HUES6 (cell line): ENCODE results near the gene DMD.

Experiments
- H3K27ac ChIP-seq: 2 replicates; pipeline ENCODE4 v1.7.0; 2013; ENCODE audit warnings: low read depth, mild to moderate bottlenecking, low read length, inconsistent platforms
- H3K27me3 ChIP-seq: 2 replicates; pipeline ENCODE4 v1.6.1; 2013; ENCODE audit warnings: low read length; ENCODE audit not compliant: control insufficient read depth, insufficient read depth
- H3K36me3 ChIP-seq: 2 replicates; pipeline ENCODE4 v1.6.1; 2013; ENCODE audit warnings: low read length; ENCODE audit not compliant: control insufficient read depth, insufficient read depth
- H3K4me1 ChIP-seq: 2 replicates; pipeline ENCODE4 v1.6.1; 2013; ENCODE audit warnings: low read length; ENCODE audit not compliant: control insufficient read depth, insufficient read depth
- H3K4me3 ChIP-seq: 2 replicates; pipeline ENCODE4 v1.5.1; 2013; ENCODE audit warnings: low read depth, low read length
- H3K9ac ChIP-seq: one replicate; pipeline ENCODE4 v1.6.1; 2013; ENCODE audit warnings: mild to moderate bottlenecking, low read length
- H3K9me3 ChIP-seq: 2 replicates; pipeline ENCODE4 v1.6.1; 2013; ENCODE audit warnings: low read depth, low read length; ENCODE audit not compliant: control insufficient read depth, insufficient read depth

Gene DMD

DNA sequence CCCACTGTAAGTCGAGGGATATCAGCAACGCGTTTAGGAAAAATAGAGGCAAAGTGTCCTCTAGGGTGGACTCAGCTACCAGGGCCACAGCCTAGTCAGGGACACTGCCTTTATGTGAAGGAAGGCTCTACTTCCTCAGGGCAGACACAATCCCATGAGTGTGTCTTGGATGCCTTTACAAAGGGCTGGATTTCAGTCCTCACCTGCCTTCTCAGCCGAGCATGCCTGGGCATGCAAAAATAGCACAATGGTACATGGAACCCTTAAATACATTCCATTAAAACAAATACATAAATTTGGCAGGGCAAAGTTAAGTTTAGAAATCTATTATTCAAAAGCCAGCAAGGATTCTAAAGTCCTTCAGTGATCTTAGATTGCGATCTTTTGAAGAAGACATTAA, 51.1 kb downstream of the DMD start:
- no peak overlapping the region for H3K4me3 ChIP-seq
- H3K27me3 ChIP-seq, result no peaks in the 10 kb centered on the region; the same call in 1 of the 2 replicates
- H3K36me3 ChIP-seq, result no peaks in the 10 kb centered on the region

DNA sequence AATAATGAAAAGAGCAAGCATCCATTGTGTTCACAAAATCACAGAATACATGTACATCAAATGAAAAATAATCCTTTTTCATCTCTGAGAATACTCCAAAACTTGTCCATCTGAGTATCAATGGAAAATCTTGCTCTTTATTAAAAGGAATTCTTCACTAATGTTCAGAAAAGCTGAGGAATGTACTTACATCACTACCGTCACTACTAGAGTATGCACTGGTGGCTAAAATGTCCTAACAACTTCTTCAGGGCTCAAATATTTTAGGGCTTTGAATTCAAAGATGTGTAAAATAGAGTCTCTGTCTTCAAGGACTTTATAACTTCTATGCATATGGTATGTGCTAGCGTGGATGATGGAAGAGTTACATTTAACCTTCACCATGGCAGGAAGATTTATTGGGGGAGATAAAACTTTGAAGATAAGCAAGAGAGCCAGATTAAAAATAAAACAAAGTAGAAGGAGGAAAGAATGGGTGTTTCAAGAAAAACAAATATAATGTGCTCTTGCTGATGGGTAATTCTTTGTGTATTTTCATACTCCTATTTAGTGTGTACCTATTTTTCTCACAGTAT, 55.1 kb downstream of the DMD start:
- Histone ChIP-seq H3K27ac (no peak overlapping the region), H3K4me3 (no peak overlapping the region), H3K4me1 (no peaks in the 10 kb centered on the region), H3K9me3 (no peaks in the 10 kb centered on the region; the same call in 1 of the 2 replicates), H3K36me3 (no peaks in the 10 kb centered on the region), H3K27me3 (no peaks in the 10 kb centered on the region), H3K9ac (no peak overlapping the region)

More for the DNA sequence above, 51.1 kb downstream of the DMD start:
- no peak overlapping the region for H3K9ac ChIP-seq
- H3K27ac ChIP-seq, result no peak overlapping the region
- H3K4me1 ChIP-seq, result no peaks in the 10 kb centered on the region
- H3K9me3 ChIP-seq, result no peaks in the 10 kb centered on the region; the same call in 1 of the 2 replicates

DNA sequence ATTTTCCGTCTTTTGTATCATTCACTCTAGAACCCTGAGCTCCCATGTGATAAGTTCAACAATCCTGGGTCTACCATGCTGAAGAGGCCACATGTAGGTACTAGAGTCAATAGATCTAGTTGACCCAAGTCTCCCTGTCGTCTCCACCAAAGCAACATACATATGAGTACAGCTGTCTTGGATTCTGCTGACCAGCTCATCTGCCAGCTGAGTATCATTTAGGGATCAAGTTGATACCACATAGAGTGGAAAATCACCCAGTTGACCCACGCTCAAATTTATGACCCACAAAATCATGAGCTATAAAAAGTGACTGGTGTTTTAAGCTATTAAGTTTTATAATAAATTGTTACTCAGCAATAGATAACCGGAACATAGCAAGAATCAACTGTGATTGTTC, 61.8 kb downstream of the DMD start:
- H3K9ac ChIP-seq, result no peak overlapping the region
- no peak overlapping the region for H3K27ac ChIP-seq
- H3K4me3 ChIP-seq, result no peak overlapping the region
- peaks cover 3% of the 10 kb centered on the region; the same call in 1 of the 2 replicates for H3K4me1 ChIP-seq
- H3K27me3 ChIP-seq, result no peaks in the 10 kb centered on the region; the same call in 1 of the 2 replicates
- no peaks in the 10 kb centered on the region for H3K36me3 ChIP-seq
- no peaks in the 10 kb centered on the region; the same call in 1 of the 2 replicates for H3K9me3 ChIP-seq

DNA sequence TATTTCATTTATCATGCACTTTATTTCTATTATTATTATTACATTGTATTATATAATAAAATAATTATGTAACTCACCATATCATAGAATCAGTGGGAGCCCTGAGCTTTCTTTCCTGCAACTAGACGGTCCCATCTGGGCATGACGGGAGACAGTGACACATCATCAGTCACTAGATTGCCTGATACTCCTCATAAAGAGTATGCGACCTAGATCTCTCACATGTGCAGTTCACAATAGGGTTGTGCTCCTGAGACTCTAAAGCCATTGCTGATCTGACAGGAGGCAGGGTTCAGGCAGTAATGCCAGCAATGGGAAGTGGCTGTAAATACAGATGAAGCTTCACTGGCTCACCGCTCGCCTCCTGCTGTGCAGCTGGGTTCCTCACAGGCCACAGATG, 62.3 kb downstream of the DMD start:
- no peaks in the 10 kb centered on the region for H3K36me3 ChIP-seq
- no peaks in the 10 kb centered on the region; the same call in 1 of the 2 replicates for H3K27me3 ChIP-seq
- no peak overlapping the region for H3K4me3 ChIP-seq
- H3K9ac ChIP-seq, result no peak overlapping the region
- H3K4me1 ChIP-seq, result peaks cover 3% of the 10 kb centered on the region; the same call in 1 of the 2 replicates
- H3K9me3 ChIP-seq, result no peaks in the 10 kb centered on the region; the same call in 1 of the 2 replicates
- H3K27ac ChIP-seq, result no peak overlapping the region

DNA sequence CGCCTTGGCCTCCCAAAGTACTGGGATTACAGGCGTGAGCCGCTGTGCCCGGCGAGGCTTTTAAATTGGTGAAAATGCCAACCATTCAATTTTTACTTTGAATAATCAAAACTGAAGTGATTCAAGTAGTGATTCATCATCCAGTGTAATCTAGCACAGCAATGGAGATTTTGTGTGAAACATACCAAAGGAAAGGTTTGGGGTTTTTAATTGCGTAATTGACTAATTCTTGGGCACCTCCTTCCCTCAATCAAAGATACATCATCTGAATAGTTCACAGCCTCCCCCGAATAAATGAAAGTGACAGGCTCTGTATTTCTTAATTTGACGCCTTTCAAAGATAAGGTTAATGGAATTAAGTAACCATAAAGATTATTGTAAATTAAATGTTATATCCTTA, 69.0 kb downstream of the DMD start:
- Histone ChIP-seq H3K36me3 (no peaks in the 10 kb centered on the region), H3K27me3 (no peaks in the 10 kb centered on the region), H3K4me3 (no peak overlapping the region), H3K9ac (no peak overlapping the region), H3K9me3 (no peaks in the 10 kb centered on the region), H3K4me1 (peaks cover 7% of the 10 kb centered on the region), H3K27ac (no peak overlapping the region)

DNA sequence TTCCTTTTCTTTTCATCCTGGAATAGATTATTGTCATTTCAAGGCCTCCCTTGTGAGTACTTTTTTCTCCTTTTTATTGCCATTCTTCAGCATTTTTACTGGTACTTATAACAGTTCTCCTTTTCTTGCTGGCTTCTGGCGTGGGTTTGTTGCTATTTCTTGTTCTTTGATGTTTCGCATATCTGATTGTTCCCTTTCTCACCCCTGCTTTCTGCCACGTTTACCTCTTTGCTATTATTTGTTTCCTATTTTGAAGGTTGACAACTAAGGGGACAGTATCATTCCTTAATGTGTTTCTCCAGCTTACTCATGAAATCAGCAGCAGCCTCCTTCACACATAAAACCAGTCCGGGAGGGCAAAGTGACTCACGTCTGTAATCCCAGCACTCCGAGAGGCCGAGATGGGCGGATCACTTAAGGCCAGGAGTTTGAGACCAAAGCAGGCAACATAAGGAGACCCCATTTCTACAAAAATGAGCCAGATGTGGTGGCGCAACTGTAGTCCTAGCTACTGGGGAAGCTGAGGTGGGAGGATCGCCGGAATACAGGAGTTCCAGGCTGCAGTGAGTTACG, 72.6 kb downstream of the DMD start:
- Histone ChIP-seq H3K36me3 (no peaks in the 10 kb centered on the region), H3K4me3 (no peak overlapping the region), H3K27ac (no peak overlapping the region), H3K9me3 (no peaks in the 10 kb centered on the region), H3K27me3 (no peaks in the 10 kb centered on the region), H3K9ac (no peak overlapping the region), H3K4me1 (peaks cover 7% of the 10 kb centered on the region; the same call in 1 of the 2 replicates)

DNA sequence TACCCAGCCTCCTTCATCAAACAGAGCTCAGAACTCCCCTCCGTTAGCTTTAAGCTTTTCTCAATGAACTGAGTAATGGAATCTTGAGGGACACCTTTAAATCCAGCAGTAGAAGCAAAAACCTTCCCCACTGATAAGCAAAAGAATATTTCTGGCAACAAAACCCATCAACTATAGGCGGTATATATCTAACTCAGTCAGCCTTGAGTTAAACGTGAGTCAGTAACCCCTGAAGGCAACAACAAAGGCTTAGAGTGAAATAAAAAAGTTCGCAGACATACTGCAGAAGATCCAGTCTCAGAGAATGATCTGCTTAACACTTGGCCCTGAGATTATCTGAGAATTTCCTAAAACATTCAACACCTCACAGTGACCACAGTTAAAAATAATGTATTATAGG, 77.2 kb downstream of the DMD start:
- Histone ChIP-seq H3K4me1 (peaks cover 15% of the 10 kb centered on the region), H3K9ac (no peak overlapping the region), H3K27ac (no peak overlapping the region), H3K27me3 (no peaks in the 10 kb centered on the region), H3K9me3 (no peaks in the 10 kb centered on the region), H3K36me3 (no peaks in the 10 kb centered on the region), H3K4me3 (no peak overlapping the region)

DNA sequence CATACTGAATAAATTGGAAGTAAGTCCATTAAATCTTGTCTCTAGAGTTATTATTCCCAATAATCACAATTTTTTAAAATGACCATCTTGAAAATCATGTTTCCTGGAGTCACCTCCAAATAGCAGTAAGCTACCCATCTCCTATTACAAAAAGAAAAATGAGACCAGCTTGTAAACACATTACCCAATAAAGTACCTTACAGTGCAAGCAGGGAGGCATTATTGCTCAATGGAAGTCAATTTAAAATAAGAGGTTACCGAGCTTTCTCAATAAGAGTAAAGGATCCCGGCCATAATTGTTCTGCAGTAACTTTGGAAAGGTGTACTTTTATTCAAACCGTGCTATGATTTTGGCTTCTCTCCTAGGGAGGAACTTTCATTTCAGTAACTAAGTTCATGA, 78.0 kb downstream of the DMD start:
- Histone ChIP-seq H3K9ac (no peak overlapping the region), H3K9me3 (no peaks in the 10 kb centered on the region), H3K4me3 (no peak overlapping the region), H3K4me1 (peaks cover 15% of the 10 kb centered on the region), H3K36me3 (no peaks in the 10 kb centered on the region), H3K27me3 (no peaks in the 10 kb centered on the region), H3K27ac (no peak overlapping the region)

DNA sequence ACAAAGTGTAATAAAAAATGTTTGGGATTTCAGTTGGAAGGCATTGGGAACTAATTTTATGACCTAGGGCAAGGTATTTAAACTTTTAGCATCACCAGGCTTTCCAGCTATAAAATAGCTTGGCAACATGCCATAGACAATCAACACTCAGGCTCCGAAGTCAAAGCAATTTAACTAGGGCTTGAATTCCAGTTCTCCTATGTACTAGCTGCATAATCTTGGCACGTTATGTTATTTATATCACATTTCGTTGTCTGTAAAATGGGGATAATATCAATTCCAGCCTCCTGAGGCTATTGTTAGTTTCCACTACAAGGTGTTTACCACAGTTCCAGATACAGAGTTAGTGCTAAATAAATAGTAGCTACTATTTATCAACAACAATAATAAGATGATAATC, 78.8 kb downstream of the DMD start:
- peaks cover 22% of the 10 kb centered on the region for H3K4me1 ChIP-seq
- H3K4me3 ChIP-seq, result no peak overlapping the region
- no peaks in the 10 kb centered on the region for H3K27me3 ChIP-seq
- H3K9me3 ChIP-seq, result no peaks in the 10 kb centered on the region
- no peaks in the 10 kb centered on the region for H3K36me3 ChIP-seq
- H3K27ac ChIP-seq, result no peak overlapping the region
- H3K9ac ChIP-seq, result no peak overlapping the region

DNA sequence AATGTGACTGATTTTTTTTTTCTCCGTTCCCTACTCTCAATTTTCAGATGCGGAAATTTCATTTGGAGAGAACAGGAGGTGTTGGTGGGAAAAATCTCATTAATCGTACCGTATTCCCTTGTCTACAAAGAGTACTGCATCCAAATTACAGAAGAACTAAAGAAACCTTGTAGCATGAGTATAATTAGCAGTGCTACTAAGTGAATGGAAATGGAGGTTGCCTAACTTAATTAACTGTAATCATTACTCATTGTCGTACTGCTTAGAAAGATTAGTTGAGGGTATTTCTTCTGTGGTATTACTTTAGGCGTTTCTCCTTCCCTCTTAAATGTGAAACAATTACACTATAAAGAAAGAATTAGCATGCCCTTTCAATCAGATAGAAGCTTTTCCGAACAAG, 81.7 kb downstream of the DMD start:
- H3K27me3 ChIP-seq, result no peaks in the 10 kb centered on the region
- no peak overlapping the region for H3K27ac ChIP-seq
- H3K9me3 ChIP-seq, result no peaks in the 10 kb centered on the region
- no peaks in the 10 kb centered on the region for H3K36me3 ChIP-seq
- peaks cover 28% of the 10 kb centered on the region for H3K4me1 ChIP-seq
- H3K9ac ChIP-seq, result no peak overlapping the region
- H3K4me3 ChIP-seq, result no peak overlapping the region

DNA sequence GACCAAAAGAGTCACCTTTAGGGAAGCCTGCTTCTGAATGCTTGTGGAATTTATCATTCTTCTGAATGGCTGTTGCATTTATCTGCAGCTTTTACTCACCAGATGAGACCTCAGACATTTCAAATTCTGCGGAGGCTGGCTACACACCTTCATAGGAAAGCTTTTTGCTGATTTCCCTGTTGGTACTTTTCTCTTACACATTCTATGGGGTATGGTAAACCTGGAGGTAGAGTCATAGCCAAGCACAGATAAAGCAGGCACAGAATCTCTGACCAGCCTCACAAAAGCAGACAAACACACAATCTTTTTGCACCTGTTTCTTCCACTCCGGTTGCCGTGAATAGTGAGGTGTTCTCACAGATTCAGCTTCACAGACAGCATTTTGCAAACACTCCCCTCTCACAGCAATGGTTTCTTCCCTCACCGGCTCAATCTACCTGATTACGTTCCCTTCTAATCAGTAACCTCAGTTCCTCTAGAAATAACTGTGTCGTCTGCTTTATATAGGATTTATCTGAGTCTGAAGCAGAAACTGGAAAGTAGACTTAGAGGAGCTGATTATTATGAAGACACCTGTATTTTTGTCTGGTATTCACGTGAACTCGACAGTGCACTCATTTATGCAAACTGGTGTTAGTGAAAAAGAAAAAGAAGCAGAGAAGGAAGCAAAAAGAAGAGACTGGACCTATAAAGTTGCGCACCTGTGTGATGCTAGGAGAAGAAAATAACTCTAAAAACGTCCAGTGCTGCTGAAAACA, 83.1 kb downstream of the DMD start:
- Histone ChIP-seq H3K27me3 (no peaks in the 10 kb centered on the region), H3K9ac (peak overlapping the region; percentile 52), H3K9me3 (no peaks in the 10 kb centered on the region), H3K36me3 (no peaks in the 10 kb centered on the region), H3K4me3 (peak overlapping the region; percentile 4; the same call in 1 of the 2 replicates), H3K4me1 (peaks cover 28% of the 10 kb centered on the region), H3K27ac (no peak overlapping the region)
